ENCODE results near the gene SYT14.

The SYT14 gene

DNA sequence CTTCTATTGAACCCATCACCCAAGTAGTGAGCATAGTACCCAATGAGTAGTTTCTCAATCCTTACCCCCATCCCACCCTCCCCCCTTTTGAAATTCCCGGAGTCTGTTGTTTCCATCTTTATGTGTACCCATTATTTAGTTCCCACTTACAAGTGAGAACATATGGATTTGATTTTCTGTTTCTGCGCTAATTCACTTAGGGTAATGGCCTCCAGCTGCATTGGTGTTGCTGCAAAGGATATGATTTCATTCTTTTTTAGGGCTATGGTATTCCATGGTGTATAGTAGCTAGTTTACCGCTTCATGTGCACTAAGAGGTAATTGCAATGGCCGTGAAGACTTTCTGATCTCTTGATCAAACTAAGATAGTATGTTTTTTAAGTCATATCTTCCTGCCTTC, 187.1 kb downstream of the SYT14 start:
- Histone ChIP-seq H3K9me3 (ENCODE audit: insufficient read depth, low read length, severe bottlenecking) (no peaks in the 10 kb centered on the region), H4K20me1 (ENCODE audit: insufficient read depth, low read length) (no peaks in the 10 kb centered on the region), H3K9ac (ENCODE audit: low read depth, low read length) (no peak overlapping the region), H3K27me3 (ENCODE audit: insufficient read depth, low read length, poor library complexity) (no peaks in the 10 kb centered on the region), H3K4me3 (ENCODE audit: low read depth in 1 of 2, low read length in 2 of 2) (no peak overlapping the region), H3K4me2 (ENCODE audit: insufficient read depth, low read length) (no peak overlapping the region), H2AFZ (ENCODE audit: low read depth, low read length) (no peak overlapping the region), H3K27ac (ENCODE audit: low read length) (no peak overlapping the region), H3K4me1 (ENCODE audit: insufficient read depth, low read length) (no peaks in the 10 kb centered on the region), H3K79me2 (ENCODE audit: insufficient read depth, low read length) (no peaks in the 10 kb centered on the region), H3K36me3 (ENCODE audit: insufficient read depth, low read length) (no peaks in the 10 kb centered on the region)
- ATAC-seq (ENCODE audit: insufficient read depth, low read depth), result no peak
- no peak for DNase-seq
- TF ChIP-seq EZH2 (IDR thresholded peaks at IDR 0.05; ENCODE audit: borderline replicate concordance, low read depth, low read length, severe bottlenecking), result no peak
- TF ChIP-seq, protein P1, sequence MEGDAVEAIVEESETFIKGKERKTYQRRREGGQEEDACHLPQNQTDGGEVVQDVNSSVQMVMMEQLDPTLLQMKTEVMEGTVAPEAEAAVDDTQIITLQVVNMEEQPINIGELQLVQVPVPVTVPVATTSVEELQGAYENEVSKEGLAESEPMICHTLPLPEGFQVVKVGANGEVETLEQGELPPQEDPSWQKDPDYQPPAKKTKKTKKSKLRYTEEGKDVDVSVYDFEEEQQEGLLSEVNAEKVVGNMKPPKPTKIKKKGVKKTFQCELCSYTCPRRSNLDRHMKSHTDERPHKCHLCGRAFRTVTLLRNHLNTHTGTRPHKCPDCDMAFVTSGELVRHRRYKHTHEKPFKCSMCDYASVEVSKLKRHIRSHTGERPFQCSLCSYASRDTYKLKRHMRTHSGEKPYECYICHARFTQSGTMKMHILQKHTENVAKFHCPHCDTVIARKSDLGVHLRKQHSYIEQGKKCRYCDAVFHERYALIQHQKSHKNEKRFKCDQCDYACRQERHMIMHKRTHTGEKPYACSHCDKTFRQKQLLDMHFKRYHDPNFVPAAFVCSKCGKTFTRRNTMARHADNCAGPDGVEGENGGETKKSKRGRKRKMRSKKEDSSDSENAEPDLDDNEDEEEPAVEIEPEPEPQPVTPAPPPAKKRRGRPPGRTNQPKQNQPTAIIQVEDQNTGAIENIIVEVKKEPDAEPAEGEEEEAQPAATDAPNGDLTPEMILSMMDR (IDR thresholded peaks at IDR 0.05; ENCODE audit: borderline replicate concordance, extremely low read depth, low read length, poor library complexity, severe bottlenecking), result no peak

DNA sequence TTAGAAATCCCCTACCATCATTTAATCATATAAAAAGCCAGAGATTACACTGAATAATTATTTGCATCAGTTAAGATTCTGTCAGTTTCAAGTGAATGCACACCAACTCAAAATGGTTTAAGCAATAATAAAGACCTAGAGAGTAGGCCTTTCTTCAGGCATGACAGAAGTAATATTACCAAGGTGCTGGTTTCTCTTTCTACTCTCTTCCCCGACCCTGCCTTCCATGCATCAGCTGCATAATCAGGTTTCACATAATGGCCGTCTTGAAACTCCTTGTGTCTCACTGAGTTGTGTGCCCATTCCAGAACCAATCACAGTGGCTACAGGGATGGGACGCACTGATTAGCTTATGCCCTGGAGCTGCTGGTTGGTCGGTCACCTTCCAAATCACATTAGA, 191.1 kb downstream of the SYT14 start:
- no peak overlapping the region for H3K4me3 ChIP-seq (ENCODE audit: low read depth in 1 of 2, low read length in 2 of 2)
- no peak overlapping the region for H2AFZ ChIP-seq (ENCODE audit: low read depth, low read length)
- DNase-seq (no peak), ATAC-seq (ENCODE audit: insufficient read depth, low read depth) (no peak)
- H3K9ac ChIP-seq (ENCODE audit: low read depth, low read length), result no peak overlapping the region
- no peaks in the 10 kb centered on the region for H3K79me2 ChIP-seq (ENCODE audit: insufficient read depth, low read length)
- no peaks in the 10 kb centered on the region for H3K27me3 ChIP-seq (ENCODE audit: insufficient read depth, low read length, poor library complexity)
- H3K4me1 ChIP-seq (ENCODE audit: insufficient read depth, low read length), result no peaks in the 10 kb centered on the region
- H3K4me2 ChIP-seq (ENCODE audit: insufficient read depth, low read length), result no peak overlapping the region
- no peak for TF ChIP-seq EZH2 (IDR thresholded peaks at IDR 0.05; ENCODE audit: borderline replicate concordance, low read depth, low read length, severe bottlenecking)
- TF ChIP-seq, protein P1 (IDR thresholded peaks at IDR 0.05; ENCODE audit: borderline replicate concordance, extremely low read depth, low read length, poor library complexity, severe bottlenecking), result no peak
- no peaks in the 10 kb centered on the region for H3K36me3 ChIP-seq (ENCODE audit: insufficient read depth, low read length)
- H3K27ac ChIP-seq (ENCODE audit: low read length), result no peak overlapping the region
- H3K9me3 ChIP-seq (ENCODE audit: insufficient read depth, low read length, severe bottlenecking), result no peaks in the 10 kb centered on the region
- H4K20me1 ChIP-seq (ENCODE audit: insufficient read depth, low read length), result no peaks in the 10 kb centered on the region

DNA sequence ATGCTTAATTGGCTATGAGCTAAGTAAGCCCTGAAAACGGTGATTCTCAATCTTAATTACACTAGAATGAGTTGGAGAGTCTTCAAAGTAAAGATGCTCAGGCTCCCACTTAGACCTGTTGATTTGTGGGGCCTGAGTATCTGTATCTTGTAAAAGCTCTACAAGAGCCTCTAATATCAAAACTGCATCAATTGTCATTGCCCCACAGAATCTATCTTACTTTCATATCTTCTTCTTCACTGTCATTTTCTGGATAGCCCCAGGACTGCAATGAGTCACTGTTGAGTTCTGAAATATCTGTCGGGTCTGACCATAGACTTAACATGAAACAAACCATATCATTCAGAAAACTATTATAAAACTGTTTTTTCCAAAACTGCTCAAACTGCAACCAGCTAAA, 191.7 kb downstream of the SYT14 start:
- no peak overlapping the region for H3K4me3 ChIP-seq (ENCODE audit: low read depth in 1 of 2, low read length in 2 of 2)
- H3K4me1 ChIP-seq (ENCODE audit: insufficient read depth, low read length), result no peaks in the 10 kb centered on the region
- H3K9me3 ChIP-seq (ENCODE audit: insufficient read depth, low read length, severe bottlenecking), result no peaks in the 10 kb centered on the region
- DNase-seq (no peak), ATAC-seq (ENCODE audit: insufficient read depth, low read depth) (no peak)
- H3K79me2 ChIP-seq (ENCODE audit: insufficient read depth, low read length), result no peaks in the 10 kb centered on the region
- no peak overlapping the region for H3K9ac ChIP-seq (ENCODE audit: low read depth, low read length)
- no peak overlapping the region for H3K27ac ChIP-seq (ENCODE audit: low read length)
- no peaks in the 10 kb centered on the region for H3K36me3 ChIP-seq (ENCODE audit: insufficient read depth, low read length)
- TF ChIP-seq EZH2 (IDR thresholded peaks at IDR 0.05; ENCODE audit: borderline replicate concordance, low read depth, low read length, severe bottlenecking), result no peak
- TF ChIP-seq, protein P1 (IDR thresholded peaks at IDR 0.05; ENCODE audit: borderline replicate concordance, extremely low read depth, low read length, poor library complexity, severe bottlenecking), result no peak
- no peak overlapping the region for H3K4me2 ChIP-seq (ENCODE audit: insufficient read depth, low read length)
- no peak overlapping the region for H2AFZ ChIP-seq (ENCODE audit: low read depth, low read length)
- no peaks in the 10 kb centered on the region for H3K27me3 ChIP-seq (ENCODE audit: insufficient read depth, low read length, poor library complexity)
- no peaks in the 10 kb centered on the region for H4K20me1 ChIP-seq (ENCODE audit: insufficient read depth, low read length)

DNA sequence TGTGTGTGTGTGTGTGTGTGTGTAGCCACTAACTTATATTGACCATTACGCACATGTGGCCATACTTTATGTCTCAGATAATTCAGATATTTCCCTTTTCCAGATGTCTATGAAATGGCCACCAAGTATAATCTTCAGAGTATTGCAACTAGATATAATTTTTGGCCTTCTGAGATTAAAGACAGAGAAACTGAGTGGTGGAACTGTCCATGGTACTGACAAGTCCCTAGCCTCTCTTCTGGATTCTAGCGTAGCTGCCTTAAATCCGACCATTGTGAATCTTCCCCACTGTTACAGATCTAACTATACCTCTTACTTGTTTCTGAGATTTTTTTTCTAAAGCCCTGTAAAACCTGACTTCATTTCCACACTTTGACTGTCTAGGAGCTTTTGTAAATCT, 194.6 kb downstream of the SYT14 start:
- Histone ChIP-seq H3K79me2 (ENCODE audit: insufficient read depth, low read length) (no peaks in the 10 kb centered on the region), H3K9me3 (ENCODE audit: insufficient read depth, low read length, severe bottlenecking) (no peaks in the 10 kb centered on the region), H3K4me2 (ENCODE audit: insufficient read depth, low read length) (no peak overlapping the region), H3K27ac (ENCODE audit: low read length) (no peak overlapping the region), H3K4me3 (ENCODE audit: low read depth in 1 of 2, low read length in 2 of 2) (no peak overlapping the region), H3K4me1 (ENCODE audit: insufficient read depth, low read length) (no peaks in the 10 kb centered on the region), H2AFZ (ENCODE audit: low read depth, low read length) (no peak overlapping the region), H3K9ac (ENCODE audit: low read depth, low read length) (no peak overlapping the region), H4K20me1 (ENCODE audit: insufficient read depth, low read length) (no peaks in the 10 kb centered on the region), H3K27me3 (ENCODE audit: insufficient read depth, low read length, poor library complexity) (no peaks in the 10 kb centered on the region), H3K36me3 (ENCODE audit: insufficient read depth, low read length) (no peaks in the 10 kb centered on the region)
- ATAC-seq (ENCODE audit: insufficient read depth, low read depth), result no peak
- TF ChIP-seq EZH2 (IDR thresholded peaks at IDR 0.05; ENCODE audit: borderline replicate concordance, low read depth, low read length, severe bottlenecking), result no peak
- peak; percentile 13 for DNase-seq
